ENCODE results near the gene ZNRF3. TPM values are rescaled to one million over a fixed set of nuclear protein-coding genes. Genes with fewer than 3 reads are reported as not detected.

The ZNRF3 gene
- polyA plus RNA-seq, 12 donors, result 7.3 to 15.6 (median 10.5) TPM; not detected in 1

- DNase-seq, result no peak
Observed at GRCh38 chr22:28951530-28951929, 68.2 kb downstream of the ZNRF3 start.

GRCh38 chr22:28951969-28952521 is 68.7 kb downstream of the ZNRF3 start:
- peak; percentile 61 for DNase-seq

GRCh38 chr22:28952857-28953256 is 69.5 kb downstream of the ZNRF3 start:
- DNase-seq, result peak; percentile 11

DNA sequence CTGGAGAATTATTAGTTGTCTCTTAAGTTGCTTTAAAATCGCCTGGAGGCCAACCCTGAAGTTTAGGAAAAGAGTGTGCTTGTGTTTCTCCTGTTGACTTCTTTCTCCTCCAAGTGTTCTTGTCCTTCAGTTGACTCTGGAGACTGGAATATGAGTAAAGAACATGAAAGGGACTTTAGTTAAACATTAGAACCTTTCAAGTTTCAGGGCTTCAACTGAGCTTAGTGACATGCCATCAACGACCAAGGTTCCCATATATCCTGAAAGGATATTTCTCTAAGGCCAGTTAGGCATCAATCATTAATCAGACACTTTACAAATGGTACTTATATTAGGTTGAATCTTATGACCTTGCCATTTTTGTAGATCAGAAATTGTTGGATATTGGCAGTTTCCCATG is 70.0 kb downstream of the ZNRF3 start:
- DNase-seq, result no peak

DNA sequence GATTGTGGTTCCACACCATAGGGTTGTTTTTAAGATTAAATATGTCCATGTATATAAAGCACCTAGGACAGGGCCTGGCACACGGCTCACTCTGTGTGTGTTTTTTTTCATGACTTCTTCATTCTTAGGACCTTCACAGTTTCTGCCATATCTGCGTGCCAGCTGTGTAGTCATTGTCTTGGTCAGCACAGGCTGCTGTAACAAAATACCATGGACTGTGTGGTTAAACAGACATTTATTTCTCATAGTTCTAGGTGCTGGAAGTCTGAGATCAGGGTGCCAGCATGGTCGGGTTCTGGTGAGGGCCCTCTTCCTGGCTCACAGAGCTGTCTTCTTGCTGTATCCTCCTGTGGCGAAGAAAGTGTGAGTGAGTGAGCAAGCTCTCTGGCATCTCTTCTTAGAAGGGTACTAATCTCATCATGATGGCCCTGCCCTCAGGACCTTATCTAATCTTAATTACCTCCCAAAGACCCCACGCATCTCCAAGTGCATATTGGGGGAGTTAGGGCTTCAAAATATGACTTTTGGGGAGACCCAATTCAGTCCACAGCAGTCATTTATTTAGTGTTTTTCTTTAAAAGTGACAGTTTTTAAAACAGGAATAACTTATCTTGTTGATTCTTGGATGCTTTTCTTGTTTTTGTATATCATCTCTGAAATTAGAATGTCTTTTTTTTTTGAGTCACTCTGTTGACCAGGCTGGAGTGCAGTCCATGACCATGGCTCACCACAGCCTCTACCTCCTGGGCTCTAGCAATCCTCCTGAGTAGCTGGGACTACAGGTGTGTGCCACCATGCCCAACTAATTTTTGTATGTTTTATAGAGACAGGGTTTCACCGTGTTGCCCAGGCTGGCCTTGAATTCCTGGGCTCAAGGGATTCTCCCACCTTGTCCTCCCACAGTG is 70.9 kb downstream of the ZNRF3 start:
- no peak for DNase-seq

- no peak for DNase-seq
Observed at GRCh38 chr22:28955817-28956216, 72.4 kb downstream of the ZNRF3 start.

- no peak for DNase-seq
Observed at GRCh38 chr22:28956506-28956905, 73.1 kb downstream of the ZNRF3 start.

DNA sequence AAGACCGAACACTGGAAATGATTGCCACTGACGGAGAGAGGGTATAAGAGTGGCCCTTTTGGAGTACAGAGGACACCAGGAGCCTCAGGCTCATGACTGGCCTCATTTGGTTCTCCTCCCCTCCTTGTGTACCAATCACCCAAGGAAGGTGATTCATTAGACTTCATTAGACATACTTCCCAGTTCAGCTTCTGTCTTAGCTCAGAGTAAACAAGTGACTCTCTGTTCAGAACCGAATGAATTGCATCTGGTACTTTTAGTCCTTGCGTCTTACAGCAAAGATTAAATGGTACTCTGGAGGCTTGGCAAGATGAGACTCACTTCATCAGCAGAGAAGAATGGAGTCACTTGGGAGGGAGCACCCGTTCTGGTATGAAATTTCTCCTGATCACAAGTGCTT is 75.2 kb downstream of the ZNRF3 start:
- no peak for DNase-seq

GRCh38 chr22:28962042-28962554 is 78.7 kb downstream of the ZNRF3 start:
- no peak for DNase-seq

DNA sequence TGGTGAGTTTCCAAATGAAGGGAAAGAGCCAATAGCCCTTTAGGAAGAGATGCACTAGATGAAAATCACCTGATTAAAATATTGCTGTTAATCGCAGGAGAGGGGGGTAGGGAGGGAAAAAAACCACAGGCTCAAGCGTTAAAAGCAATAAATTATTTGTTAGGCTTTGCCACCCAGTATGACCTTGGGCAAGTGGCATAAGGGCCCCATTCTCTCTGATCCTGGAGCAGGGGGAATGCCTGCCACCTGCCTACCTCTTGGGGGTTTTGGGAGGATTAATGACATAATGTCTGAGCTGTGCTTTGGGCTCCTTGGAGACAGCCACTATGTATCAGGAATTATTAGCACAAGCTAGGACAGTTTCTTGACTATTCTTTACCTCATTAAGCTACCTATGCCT is 80.0 kb downstream of the ZNRF3 start:
- DNase-seq, result no peak

- no peak for DNase-seq
Observed at GRCh38 chr22:28967163-28967665, 83.8 kb downstream of the ZNRF3 start.

GRCh38 chr22:28967969-28968368 is 84.6 kb downstream of the ZNRF3 start:
- DNase-seq, result no peak

GRCh38 chr22:28969401-28970168 is 86.2 kb downstream of the ZNRF3 start:
- DNase-seq, result no peak

DNA sequence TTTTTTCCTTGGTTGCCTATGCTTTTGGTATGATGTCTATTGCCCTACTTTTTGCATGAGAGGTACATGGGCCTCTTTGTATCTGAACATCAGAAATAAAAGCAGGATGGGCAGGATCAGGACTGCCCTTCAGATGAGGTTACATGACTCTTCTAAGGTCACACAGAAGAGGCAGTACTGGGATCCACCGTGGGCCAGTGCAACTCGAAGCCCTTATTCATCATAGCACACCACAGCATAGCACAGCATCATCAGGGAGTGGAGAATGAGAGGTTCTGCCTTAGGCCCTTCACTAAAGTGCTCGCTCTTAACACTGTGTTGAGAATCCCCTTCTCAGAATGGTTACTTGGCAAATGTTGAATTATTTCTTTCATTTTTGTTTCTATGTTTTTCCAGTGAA is 90.0 kb downstream of the ZNRF3 start:
- no peak for DNase-seq

- no peak for DNase-seq
Observed at GRCh38 chr22:28977060-28977459, 93.7 kb downstream of the ZNRF3 start.

DNA sequence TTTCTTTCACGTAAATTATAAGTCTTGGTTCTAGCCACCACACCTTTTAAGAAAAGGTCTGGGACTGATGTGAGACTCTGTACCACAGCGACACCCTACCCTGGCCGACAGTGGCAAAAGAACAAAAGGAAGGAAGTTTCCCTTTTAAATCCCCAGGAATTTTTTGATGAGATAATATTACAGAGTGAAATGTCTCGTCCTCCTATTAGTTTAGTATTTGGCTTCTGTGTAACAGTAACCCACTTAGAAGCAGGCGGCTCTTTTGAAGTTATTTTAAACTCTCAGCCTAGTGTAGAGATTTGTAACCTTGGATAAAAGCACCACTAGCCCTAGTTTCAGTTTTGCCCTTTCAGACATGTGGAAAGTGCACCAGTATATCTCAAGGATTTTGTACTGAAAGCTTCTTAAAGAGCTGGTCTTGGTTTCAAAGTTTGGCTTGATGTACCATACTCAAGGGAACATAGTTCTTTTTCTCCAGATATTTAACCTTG is 94.2 kb downstream of the ZNRF3 start:
- no peak for DNase-seq

DNA sequence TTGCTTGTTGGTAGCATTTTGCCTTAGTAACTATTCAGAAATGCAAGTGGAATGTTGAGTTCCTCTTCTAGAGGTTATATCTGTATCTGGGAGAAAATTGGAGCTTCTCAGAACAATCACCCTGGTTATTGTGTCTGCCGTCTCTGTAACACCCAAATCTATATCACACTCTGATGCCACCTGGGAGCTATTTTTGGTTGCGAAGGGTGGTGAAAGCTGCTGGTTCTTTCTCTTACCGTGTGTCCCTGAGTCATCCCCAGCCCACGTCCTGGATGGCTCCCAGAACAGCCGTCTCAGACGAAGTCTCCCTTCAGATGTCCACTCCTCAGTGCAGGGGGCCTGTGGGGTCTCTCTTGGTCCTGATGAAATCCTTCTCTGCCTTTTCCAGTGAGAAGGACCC is 94.8 kb downstream of the ZNRF3 start:
- no peak for DNase-seq

GRCh38 chr22:28978863-28979796 is 95.8 kb downstream of the ZNRF3 start:
- DNase-seq, result no peak

DNA sequence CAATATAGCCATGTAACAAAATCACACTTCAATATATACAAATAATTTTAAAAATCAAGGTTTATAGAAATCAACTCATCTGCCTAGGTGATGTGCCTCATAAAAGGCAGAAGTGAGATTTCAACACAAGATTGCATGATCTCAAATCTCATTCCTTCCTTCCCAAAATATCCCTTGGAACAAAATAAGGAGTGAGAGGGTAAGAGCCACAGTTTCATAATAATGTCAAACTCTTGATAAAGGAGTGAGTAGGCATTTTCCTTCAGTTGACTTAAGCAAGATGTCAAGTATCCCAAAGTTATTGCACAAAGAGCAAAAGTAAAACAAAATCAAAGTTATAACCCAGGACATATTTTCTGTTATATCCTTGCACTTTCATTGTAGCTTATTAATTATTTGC is 97.0 kb downstream of the ZNRF3 start:
- DNase-seq, result no peak

- no peak for DNase-seq
Observed at GRCh38 chr22:28981818-28982499, 98.6 kb downstream of the ZNRF3 start.

All from muscle of arm (tissue), 12 donors.